AG04450 (cell line): ENCODE results near the gene ATP6V1C2. TPM values are rescaled to one million over a fixed set of nuclear protein-coding genes. Genes with fewer than 3 reads are reported as not detected.

Experiments used
- CTCF ChIA-PET: fragments of 300-600, 350-600 bp; formaldehyde crosslinking; extraction: SDS; loops from one replicate; lab custom pipeline; 2022; ENCODE audit warnings: antibody characterized with exemption, inconsistent platforms; lab: Charles Lee
- POLR2A ChIA-PET: fragments of 350-600 bp; formaldehyde crosslinking; extraction: SDS; loops from one replicate; lab custom pipeline; 2021; ENCODE audit warnings: antibody characterized with exemption, inconsistent platforms; lab: Yijun Ruan, JAX
- DNase-seq: peaks from one replicate; pipeline ENCODE4 v3.0.0-alpha.2; 2011; ENCODE audit warnings: low read depth, low spot score
- H3K27ac ChIP-seq: one replicate; pipeline ENCODE4 v1.5.1; 2012; ENCODE audit warnings: low read depth, low read length, control low read depth
- H3K27me3 ChIP-seq: one replicate; pipeline ENCODE4 v1.6.0; 2012; ENCODE audit warnings: low read length; ENCODE audit not compliant: control insufficient read depth, insufficient read depth
- H3K4me3 ChIP-seq: 2 replicates; pipeline ENCODE4 v1.5.1; 2011; ENCODE audit warnings: mild to moderate bottlenecking, low read depth, low read length, control low read depth
- H3K9me3 ChIP-seq: 2 replicates; pipeline ENCODE4 v1.5.1; 2012; ENCODE audit warnings: low read length; ENCODE audit not compliant: control insufficient read depth, insufficient read depth
- CTCF ChIP-seq: IDR thresholded peaks from 2 replicates; pipeline ENCODE4 v1.5.1; 2011; ENCODE audit warnings: low read depth, low read length, control low read depth, inconsistent platforms
- polyA plus RNA-seq: library from polyadenylated mRNA; depleted of rRNA; stranded (reverse); fragments of >200 nt; gene quantifications from 2 replicates; pipeline ENCODE4 v1.2.3, GENCODE V29; 2011

ATP6V1C2 gene
- polyA plus RNA-seq, 1 experiment = 0.14 TPM

GRCh38 chr2:10704034-10704594 lies 17.3 kb upstream of the ATP6V1C2 start:
- DNase-seq = no peak
- CTCF ChIA-PET = no interaction called here

DNA sequence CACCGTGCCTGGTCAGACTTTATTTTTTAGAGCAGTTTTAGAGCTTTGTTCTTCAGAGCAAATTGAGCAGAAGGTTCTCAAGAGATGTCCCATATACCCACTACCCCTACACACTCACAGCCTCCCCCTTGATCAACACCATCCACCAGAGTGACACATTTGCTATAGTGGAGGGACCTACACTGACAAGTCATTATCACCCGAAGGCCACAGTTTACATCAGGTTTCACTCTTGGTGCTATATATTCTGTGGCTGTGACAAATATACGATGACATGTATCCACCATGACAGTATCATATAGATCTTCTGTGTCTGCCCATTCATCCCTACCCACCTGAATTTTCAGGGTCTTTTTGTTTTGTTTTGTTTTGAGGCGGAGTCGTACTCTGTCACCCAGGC lies 15.4 kb upstream of the ATP6V1C2 start:
- POLR2A ChIA-PET = no interaction called here
- DNase-seq = no peak
- CTCF ChIA-PET = no interaction called here
- Histone ChIP-seq H3K9me3 (no peaks in the 10 kb centered on the region), H3K4me3 (no peak overlapping the region), H3K27ac (no peak overlapping the region), H3K27me3 (peaks cover 16% of the 10 kb centered on the region)
- TF ChIP-seq CTCF = no peak

More at GRCh38 chr2:10704034-10704594, 17.3 kb upstream of the ATP6V1C2 start:
- Histone ChIP-seq H3K27me3 (peaks cover 13% of the 10 kb centered on the region), H3K9me3 (no peaks in the 10 kb centered on the region), H3K4me3 (no peak overlapping the region), H3K27ac (no peak overlapping the region)
- no peak for TF ChIP-seq CTCF
- POLR2A ChIA-PET = no interaction called here

- Histone ChIP-seq H3K27ac (no peak overlapping the region), H3K27me3 (peaks cover 19% of the 10 kb centered on the region), H3K9me3 (no peaks in the 10 kb centered on the region), H3K4me3 (no peak overlapping the region)
- TF ChIP-seq CTCF = no peak
- CTCF ChIA-PET = no interaction called here
- no peak for DNase-seq
- POLR2A ChIA-PET = no interaction called here
These were observed 13.6 kb upstream of the ATP6V1C2 start for GRCh38 chr2:10707831-10708230.

DNA sequence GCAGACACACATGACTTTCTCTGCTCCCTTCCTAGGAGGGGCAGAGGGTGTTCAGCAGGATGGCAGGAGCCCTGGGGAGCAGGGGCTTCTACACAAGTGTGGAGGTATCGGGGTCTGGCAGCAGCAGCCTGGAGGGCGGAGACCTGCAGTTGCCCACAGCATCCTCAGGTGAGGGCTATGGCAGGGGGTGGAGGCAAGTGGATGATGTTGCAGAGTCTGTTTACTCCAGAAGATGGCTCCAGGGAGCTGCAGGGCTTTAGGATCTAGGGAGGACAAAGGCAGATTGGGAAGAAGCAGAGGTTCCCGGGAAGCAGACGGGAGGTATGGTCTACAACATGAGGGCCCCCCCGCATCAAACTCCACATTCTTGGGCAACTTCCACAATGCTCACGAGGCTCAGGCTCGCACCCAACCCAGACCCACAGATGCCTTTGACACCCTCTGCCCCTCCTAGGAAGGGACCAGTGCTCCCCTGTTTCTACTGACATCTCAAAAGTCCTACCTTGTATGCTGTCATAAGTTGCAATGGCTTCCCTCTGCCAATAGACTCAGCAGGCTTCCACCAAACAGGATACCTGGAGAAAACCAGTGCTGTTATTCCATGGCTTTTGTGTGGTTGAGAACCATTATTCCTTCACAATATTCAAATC lies 12.0 kb upstream of the ATP6V1C2 start:
- ChIA-PET CTCF (interaction anchor here (0.6 kb wide), 1 partner anchor 155 kb away, joined by 4 read pairs; no protein-coding TSS in a partner anchor), POLR2A (no interaction called here)
- no peak for DNase-seq
- Histone ChIP-seq H3K9me3 (no peaks in the 10 kb centered on the region), H3K27me3 (peaks cover 19% of the 10 kb centered on the region), H3K27ac (no peak overlapping the region), H3K4me3 (no peak overlapping the region)
- TF ChIP-seq CTCF = peak; percentile 49

GRCh38 chr2:10712185-10712809 lies 9.1 kb upstream of the ATP6V1C2 start:
- CTCF ChIA-PET = interaction anchor here (0.7 kb wide), 1 partner anchor 587 kb away, joined by 3 read pairs; no protein-coding TSS in a partner anchor
- peaks cover 17% of the 10 kb centered on the region for H3K27me3 ChIP-seq
- no peak for DNase-seq
- no peak overlapping the region for H3K27ac ChIP-seq
- no peak overlapping the region for H3K4me3 ChIP-seq
- TF ChIP-seq CTCF = no peak
- H3K9me3 ChIP-seq = no peaks in the 10 kb centered on the region
- POLR2A ChIA-PET = no interaction called here
